HCT116 (cell line): ENCODE data around the gene C5orf24. TPM values are rescaled to one million over a fixed set of nuclear protein-coding genes. Genes with fewer than 3 reads are reported as not detected.

Experiments used
- ATAC-seq: fragments of 200-7000 bp; cut with Tn5 transposase; 2 replicates; pipeline ENCODE4 v1.9.1; 2020; ENCODE audit warnings: mild to moderate bottlenecking, moderate library complexity
- BruUV-seq: library from RNA; stranded (reverse); fragments of 400-500 nt; replicated peaks from 2 replicates; lab custom pipeline; 2021; lab: Mats Ljungman, UMichigan
- CTCF ChIA-PET: fragments of 300-600 bp; sonication (Branson Sonifier 250); formaldehyde crosslinking; loops from one replicate; lab custom pipeline; 2021; ENCODE audit warnings: antibody characterized with exemption; lab: Charles Lee
- POLR2A ChIA-PET: fragments of 300-600, 350-600 bp; sonication (Branson Sonifier 250); formaldehyde crosslinking; loops from one replicate; lab custom pipeline; 2021; ENCODE audit warnings: antibody characterized with exemption; lab: Charles Lee
- RAD21 ChIA-PET, 2 experiments: fragments of 300-600 bp; sonication (Branson Sonifier 250); formaldehyde crosslinking; loops; one replicate each; lab custom pipeline; 2023; ENCODE audit warnings: low total read pairs in 2 of 2; ENCODE audit not compliant: uncharacterized antibody in 2 of 2, unreplicated experiment in 2 of 2, low non-redundant PET in 1 of 2; lab: Charles Lee
- DNase-seq: peaks from one replicate; pipeline ENCODE4 v3.0.0-alpha.2; 2010; ENCODE audit warnings: low read depth, low spot score
- H2AFZ ChIP-seq: fragments of 200-600 bp; shearing (Covaris generic), sonication (generic); 2 replicates; pipeline ENCODE4 v1.6.1; 2017; ENCODE audit warnings: low read depth, mixed run types, mixed read lengths, antibody characterized with exemption, low read length; ENCODE audit not compliant: poor library complexity, severe bottlenecking
- H3K27ac ChIP-seq: 2 replicates; pipeline ENCODE4 v1.5.1; 2012; ENCODE audit warnings: low read depth, low read length
- H3K27me3 ChIP-seq: fragments of 200-600 bp; sonication (generic); 2 replicates; pipeline ENCODE4 v1.6.1; 2016; ENCODE audit warnings: mixed run types, low read length, mixed read lengths; ENCODE audit not compliant: insufficient read depth
- H3K36me3 ChIP-seq, 2 experiments: fragments of 200-500 bp in 1 of 2; fragments of 200-600 bp in 1 of 2; sonication (Bioruptor generic) in 1 of 2; sonication (generic) in 1 of 2; 2 replicates each; pipeline versions ENCODE4 v1.5.1 to v1.6.1; 2014 to 2016; ENCODE audit warnings: low read length in 2 of 2, inconsistent platforms in 1 of 2, mixed read lengths in 1 of 2, mixed run types in 1 of 2; ENCODE audit not compliant: insufficient read depth in 2 of 2, control insufficient read depth in 1 of 2
- H3K4me1 ChIP-seq, 2 experiments: fragments of 200-600 bp in 1 of 2; sonication (generic) in 1 of 2; 2 replicates each; pipeline versions ENCODE4 v1.5.1 to v1.6.1; 2012 to 2017; ENCODE audit warnings: low read length in 2 of 2, inconsistent platforms in 1 of 2, mild to moderate bottlenecking in 1 of 2, mixed read lengths in 1 of 2, mixed run types in 1 of 2, moderate library complexity in 1 of 2; ENCODE audit not compliant: insufficient read depth in 2 of 2, control insufficient read depth in 1 of 2
- H3K4me2 ChIP-seq: fragments of 200-600 bp; sonication (generic); 2 replicates; pipeline ENCODE4 v1.6.1; 2017; ENCODE audit warnings: mixed run types, low read length, mixed read lengths
- H3K4me3 ChIP-seq, 2 experiments: fragments of 200-600 bp in 1 of 2; sonication (generic) in 1 of 2; replicated peaks in 1 of 2; 2 replicates each; pipeline ENCODE4 v1.5.1; 2011 to 2016; ENCODE audit warnings: low read length in 2 of 2, control low read depth in 1 of 2, low read depth in 1 of 2, mild to moderate bottlenecking in 1 of 2, mixed read lengths in 1 of 2, mixed run types in 1 of 2
- H3K79me2 ChIP-seq: fragments of 200-600 bp; sonication (generic); 2 replicates; pipeline ENCODE4 v1.6.1; 2017; ENCODE audit warnings: mild to moderate bottlenecking, mixed run types, low read length, moderate library complexity, mixed read lengths; ENCODE audit not compliant: insufficient read depth
- H3K9ac ChIP-seq: fragments of 200-600 bp; sonication (generic); 2 replicates; pipeline ENCODE4 v1.6.1; 2016; ENCODE audit warnings: low read length, mixed read lengths
- H3K9me2 ChIP-seq: fragments of 200-600 bp; sonication (generic), shearing (Covaris generic); 2 replicates; pipeline ENCODE4 v1.6.1; 2017; ENCODE audit warnings: mixed run types, mild to moderate bottlenecking, moderate library complexity; ENCODE audit not compliant: insufficient read depth
- H3K9me3 ChIP-seq, 2 experiments: fragments of 200-500 bp in 1 of 2; fragments of 200-600 bp in 1 of 2; sonication (Bioruptor generic) in 1 of 2; sonication (generic) in 1 of 2; 2 replicates each; pipeline ENCODE4 v1.6.1; 2014 to 2017; ENCODE audit warnings: low read length in 2 of 2, mixed read lengths in 2 of 2, inconsistent platforms in 1 of 2, low read depth in 1 of 2, mild to moderate bottlenecking in 1 of 2, mixed run types in 1 of 2, moderate library complexity in 1 of 2; ENCODE audit not compliant: control insufficient read depth in 1 of 2, insufficient read depth in 1 of 2
- H4K20me1 ChIP-seq: fragments of 200-600 bp; sonication (generic), shearing (Covaris generic); 2 replicates; pipeline ENCODE4 v1.6.1; 2017; ENCODE audit warnings: mixed run types, mild to moderate bottlenecking, moderate library complexity; ENCODE audit not compliant: insufficient read depth
- EGR1 ChIP-seq: IDR thresholded peaks from 2 replicates; pipeline ENCODE4 v1.6.1; 2012; ENCODE audit warnings: low read depth
- ELF1 ChIP-seq: IDR thresholded peaks from 2 replicates; pipeline ENCODE4 v1.6.1; 2012; ENCODE audit warnings: low read depth, borderline replicate concordance
- EZH2phosphoT487 ChIP-seq: fragments of 200-600 bp; IDR thresholded peaks from 2 replicates; pipeline ENCODE4 v1.6.1; 2018; ENCODE audit warnings: antibody characterized with exemption, borderline replicate concordance
- JUND ChIP-seq: IDR thresholded peaks from 2 replicates; pipeline ENCODE4 v1.6.1; 2012
- MAX ChIP-seq: IDR thresholded peaks from 2 replicates; pipeline ENCODE4 v1.6.1; 2012
- POLR2AphosphoS5 ChIP-seq: IDR thresholded peaks from 2 replicates; pipeline ENCODE4 v1.6.1; 2011; ENCODE audit warnings: mild to moderate bottlenecking, low read depth, low read length, moderate library complexity
- SP1 ChIP-seq: IDR thresholded peaks from 2 replicates; pipeline ENCODE4 v1.6.1; 2012; ENCODE audit warnings: low read depth
- SRF ChIP-seq: IDR thresholded peaks from 2 replicates; pipeline ENCODE4 v1.6.1; 2012; ENCODE audit warnings: low read depth
- ZBTB33 ChIP-seq: IDR thresholded peaks from 2 replicates; pipeline ENCODE4 v1.6.1; 2011; ENCODE audit warnings: mild to moderate bottlenecking, low read length, moderate library complexity; ENCODE audit not compliant: insufficient replicate concordance; ENCODE audit errors: extremely low read depth
- ZNF274 ChIP-seq: fragments of 200-500 bp; sonication (Bioruptor generic); IDR thresholded peaks from 2 replicates; pipeline ENCODE4 v1.6.1; 2014; ENCODE audit warnings: mild to moderate bottlenecking, low read depth, low read length, inconsistent platforms
- intact Hi-C: fragments of 100-400 bp; cut with micrococcal nuclease; formaldehyde crosslinking; loops from 2 replicates; pipeline ENCODE4 v1.10.0; 2022
- total RNA-seq: library from RNA; stranded (reverse); gene quantifications from one replicate; pipeline ENCODE4 v1.2.1, GENCODE V29; 2021; ENCODE audit not compliant: unreplicated experiment

C5orf24 gene
- total RNA-seq, 1 experiment from 2014 or later, result 46.9 TPM

GRCh38 chr5:134873494-134873893 is 27.7 kb downstream of the C5orf24 start:
- peak overlapping the region; percentile 75 for H3K4me2 ChIP-seq
- TF ChIP-seq ZBTB33 (no peak), MAX (no peak), SP1 (no peak), JUND (no peak), ZNF274 (no peak), POLR2AphosphoS5 (no peak), EGR1 (no peak), SRF (no peak), ELF1 (no peak), EZH2phosphoT487 (no peak)
- no peaks in the 10 kb centered on the region for H3K9me3 ChIP-seq
- H3K36me3 ChIP-seq, result no peaks in the 10 kb centered on the region
- peak overlapping the region; percentile 82 for H3K9ac ChIP-seq
- POLR2A ChIA-PET, result interaction anchor here (0.9 to 1.5 kb wide), 4 partner anchors 10 to 31 kb away, joined by 3 to 4 read pairs (median 3); partner anchors contain the start of gene PCBD2
- no peaks in the 10 kb centered on the region for H4K20me1 ChIP-seq
- RAD21 ChIA-PET, result interaction anchor here in 1 of 2 experiments (0.6 kb wide), 1 partner anchor 31 kb away, joined by 3 read pairs; no protein-coding TSS in a partner anchor
- intact Hi-C loops, result no loop called here
- no peak for DNase-seq
- CTCF ChIA-PET, result interaction anchor here (1.9 kb wide), 1 partner anchor 31 kb away, joined by 9 read pairs; the partner anchor contains the start of gene PCBD2
- H3K79me2 ChIP-seq, result peaks cover 6% of the 10 kb centered on the region; the same call in 1 of the 2 replicates
- H3K4me3 ChIP-seq, result peak overlapping the region; percentile 72 to 83
- H3K27me3 ChIP-seq, result no peaks in the 10 kb centered on the region
- TSS peak; percentile 90 for BruUV-seq
- no peaks in the 10 kb centered on the region for H3K9me2 ChIP-seq
- peaks cover 2 to 16% of the 10 kb centered on the region in 2 experiments; a peak in 3 of 4 replicates for H3K4me1 ChIP-seq
- peak overlapping the region; percentile 73 for H3K27ac ChIP-seq
- peak overlapping the region; percentile 86 for H2AFZ ChIP-seq
- ATAC-seq, result peak; percentile 18; the same call in 1 of the 2 replicates
